HG03565 (cell line): ENCODE measurements around the gene ARSB.

Experiments used
- ATAC-seq: cut with Tn5 transposase; IDR thresholded peaks from one replicate; pipeline ENCODE4 v1.9.1; 2021; ENCODE audit warnings: mild to moderate bottlenecking, moderate library complexity; ENCODE audit not compliant: unreplicated experiment

Gene ARSB

DNA sequence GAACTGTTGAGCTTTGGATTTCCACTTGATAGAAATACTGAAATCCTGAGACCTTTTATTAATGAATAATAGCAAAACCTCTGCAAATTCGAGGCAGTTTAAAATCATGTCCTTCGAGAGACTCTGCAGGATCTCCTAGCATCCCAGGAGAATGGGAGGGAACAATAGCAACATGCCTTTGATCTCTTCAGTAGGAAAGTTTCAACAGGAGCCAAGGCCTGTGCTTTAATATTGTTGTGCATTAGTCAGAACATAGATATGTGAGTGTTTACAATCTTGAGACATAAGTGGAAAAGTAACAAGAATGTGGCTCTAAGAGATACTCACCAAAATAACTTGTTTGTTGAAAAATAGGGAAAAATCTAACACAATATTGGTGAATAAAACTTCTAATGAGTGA, 253.2 kb downstream of the ARSB start:
- ATAC-seq, result no peak

DNA sequence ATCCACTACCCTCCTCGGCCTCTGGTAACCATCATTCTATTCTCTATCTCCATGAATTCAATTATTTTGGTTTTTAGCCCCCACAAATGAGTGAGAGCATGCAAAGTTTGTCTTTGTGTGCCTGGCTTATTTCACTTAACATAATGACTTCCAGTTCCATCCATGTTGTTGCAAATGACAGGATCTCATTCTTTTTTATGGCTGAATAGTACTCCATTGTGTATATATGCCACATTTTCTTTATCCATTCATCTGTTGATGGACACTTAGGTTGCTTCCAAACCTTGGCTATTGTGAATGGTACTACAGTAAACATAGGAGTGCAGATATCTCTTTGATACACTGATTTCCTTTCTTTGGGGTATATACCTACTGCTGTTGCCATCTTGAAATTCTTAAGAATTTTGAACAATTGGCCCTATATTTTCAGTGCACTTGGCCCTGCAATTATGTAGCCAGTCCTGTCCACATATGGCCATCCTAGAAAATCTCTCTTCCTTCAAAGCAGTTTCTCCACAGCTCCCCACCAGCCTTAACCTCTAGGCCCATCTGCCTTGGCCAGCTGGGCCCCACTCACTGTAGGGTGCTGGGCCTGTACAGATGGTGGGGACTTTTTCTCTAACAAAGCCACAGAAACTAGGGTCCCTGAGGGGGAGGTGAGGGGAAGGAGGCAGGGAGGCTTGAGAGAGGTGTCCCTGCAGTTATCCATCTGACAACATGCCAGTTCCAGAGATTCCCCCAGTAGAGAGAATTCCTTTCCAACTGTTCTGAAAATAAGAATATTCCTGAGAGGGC, 254.6 kb downstream of the ARSB start:
- no peak for ATAC-seq

DNA sequence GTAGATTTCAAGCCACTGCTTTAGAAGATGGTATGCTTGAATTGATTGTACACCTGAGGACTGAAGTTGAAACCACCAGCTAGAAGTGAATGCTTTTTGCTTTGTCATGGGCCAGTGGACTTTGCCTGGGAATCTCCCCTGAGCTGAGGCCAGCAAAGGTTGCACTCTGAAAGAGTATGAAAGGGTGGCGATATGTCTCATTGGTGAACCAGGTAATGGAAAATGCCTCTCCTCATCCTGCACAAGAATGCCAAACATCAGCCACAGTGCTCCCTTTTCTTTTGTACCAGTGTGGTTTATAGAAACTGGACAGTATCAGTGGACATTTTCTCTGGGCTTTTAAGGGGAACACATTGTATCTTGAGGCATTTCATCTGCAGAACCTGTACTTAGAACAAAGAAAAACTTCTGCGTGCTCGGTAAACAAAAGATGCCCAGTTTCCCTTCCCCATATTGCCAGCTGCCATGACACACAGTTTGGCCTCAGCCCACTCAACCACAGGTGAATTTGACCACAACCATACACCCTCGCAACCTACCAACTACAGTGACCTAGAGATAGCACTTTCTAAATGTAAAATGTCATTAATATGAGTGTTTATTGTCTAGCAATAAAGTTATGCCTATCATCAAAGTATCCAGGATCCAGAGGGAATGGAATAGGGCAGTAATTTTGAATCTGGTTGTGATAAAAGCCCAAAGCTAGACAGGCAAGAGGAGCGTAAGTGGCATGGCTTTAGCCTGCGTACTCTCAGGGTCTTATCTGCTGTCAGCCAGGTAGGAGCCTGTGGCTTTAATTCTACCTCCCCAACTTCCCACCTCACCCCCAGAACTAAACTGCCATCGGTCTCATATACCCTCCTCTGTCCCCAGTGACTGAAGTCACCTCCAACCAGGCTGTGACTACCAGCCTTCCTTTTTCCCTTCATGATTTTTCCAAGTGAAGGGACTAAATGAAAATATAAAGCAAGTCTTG, 257.0 kb downstream of the ARSB start:
- peak; percentile 72 for ATAC-seq
